GM23248 (cell line): ENCODE data around the gene CDV3. TPM values are rescaled to one million over a fixed set of nuclear protein-coding genes. Genes with fewer than 3 reads are reported as not detected.

ENCODE experiments used
- DNase-seq: peaks from one replicate; pipeline ENCODE4 v3.0.0-alpha.2; 2015
- H2AFZ ChIP-seq: fragments of 200-600 bp; sonication (generic); 2 replicates; pipeline ENCODE4 v1.6.1; 2016; ENCODE audit warnings: antibody characterized with exemption
- H3F3A ChIP-seq: fragments of 200-600 bp; sonication (generic); 2 replicates; pipeline ENCODE4 v1.6.1; 2016; ENCODE audit warnings: mild to moderate bottlenecking, antibody characterized with exemption, mixed run types; ENCODE audit not compliant: insufficient read depth
- H3K27ac ChIP-seq: fragments of 200-600 bp; sonication (generic); 2 replicates; pipeline ENCODE4 v1.5.1; 2016; ENCODE audit warnings: mild to moderate bottlenecking
- H3K27me3 ChIP-seq: fragments of 200-600 bp; sonication (generic); replicated peaks from 2 replicates; pipeline ENCODE4 v1.6.1; 2016; ENCODE audit warnings: mild to moderate bottlenecking; ENCODE audit not compliant: insufficient read depth
- H3K36me3 ChIP-seq: fragments of 200-600 bp; sonication (generic); 2 replicates; pipeline ENCODE4 v1.6.1; 2016; ENCODE audit warnings: low read depth, mild to moderate bottlenecking
- H3K4me1 ChIP-seq: fragments of 200-600 bp; sonication (generic); 2 replicates; pipeline ENCODE4 v1.6.1; 2016; ENCODE audit warnings: mild to moderate bottlenecking; ENCODE audit not compliant: insufficient read depth
- H3K4me2 ChIP-seq: fragments of 200-600 bp; sonication (generic); one replicate; pipeline ENCODE4 v1.6.1; 2016; ENCODE audit warnings: mild to moderate bottlenecking; ENCODE audit not compliant: unreplicated experiment
- H3K4me3 ChIP-seq: fragments of 200-600 bp; sonication (generic); 2 replicates; pipeline ENCODE4 v1.5.1; 2016; ENCODE audit warnings: mild to moderate bottlenecking
- H3K79me2 ChIP-seq: fragments of 200-600 bp; sonication (generic); 2 replicates; pipeline ENCODE4 v1.6.1; 2016; ENCODE audit warnings: mild to moderate bottlenecking; ENCODE audit not compliant: insufficient read depth
- H3K9ac ChIP-seq: fragments of 200-600 bp; sonication (generic); 2 replicates; pipeline ENCODE4 v1.6.1; 2016; ENCODE audit warnings: mild to moderate bottlenecking
- H3K9me2 ChIP-seq: fragments of 200-600 bp; sonication (generic); 2 replicates; pipeline ENCODE4 v1.6.1; 2016; ENCODE audit warnings: mixed run types, mild to moderate bottlenecking, moderate library complexity; ENCODE audit not compliant: insufficient read depth
- H3K9me3 ChIP-seq: fragments of 200-600 bp; sonication (generic); one replicate; pipeline ENCODE4 v1.6.1; 2017; ENCODE audit warnings: low read depth
- H4K20me1 ChIP-seq: fragments of 200-600 bp; sonication (generic); 2 replicates; pipeline ENCODE4 v1.6.0; 2016; ENCODE audit not compliant: insufficient read depth
- EZH2 ChIP-seq: fragments of 200-600 bp; sonication (generic); IDR thresholded peaks from 2 replicates; pipeline ENCODE4 v1.6.1; 2018; ENCODE audit warnings: antibody characterized with exemption, mild to moderate bottlenecking; ENCODE audit not compliant: insufficient read depth, poor library complexity, severe bottlenecking
- EZH2phosphoT487 ChIP-seq: fragments of 200-600 bp; sonication (generic); IDR thresholded peaks from 2 replicates; pipeline ENCODE4 v1.6.1; 2018; ENCODE audit warnings: antibody characterized with exemption, moderate library complexity, mild to moderate bottlenecking, low read depth; ENCODE audit not compliant: insufficient read depth
- WGBS, 2 experiments: methylation state at CpG; one replicate each; pipeline ENCODE4 v1.1.6; 2015 to 2017; ENCODE audit warnings: low lambda C conversion rate in 2 of 2, low coverage in 1 of 2; ENCODE audit errors: missing lambda C conversion rate in 2 of 2; 5-methylcytosine and 5-hydroxymethylcytosine counted together
- in situ Hi-C: fragments of 300-500 bp; cut with MboI; formaldehyde crosslinking; loops from 2 replicates; pipeline ENCODE4 v1.15.0; 2020
- polyA plus RNA-seq: library from polyadenylated mRNA; unstranded; fragments of >200 nt; fragmentation: Nextera tagmentation; extraction: Ambion mirVana; gene quantifications from 2 replicates; pipeline ENCODE4 v1.2.1, GENCODE V29; 2016
- small RNA-seq: library from RNA; depleted of rRNA; stranded (forward); fragments of <200 nt; gene quantifications from one replicate; pipeline ENCODE3, GENCODE V24; 2014; ENCODE audit warnings: low read depth, low replicate concordance
- total RNA-seq: library from RNA; depleted of rRNA; stranded (reverse); fragments of >200 nt; shearing (Covaris generic); gene quantifications from 2 replicates; pipeline ENCODE4 v1.2.3, GENCODE V29; 2014; rRNA removed

Gene CDV3
- total and polyA plus RNA-seq, 2 experiments from 2014 or later = 37.0 to 155 TPM

GRCh38 chr3:133627789-133628188 is 54.3 kb downstream of the CDV3 start:
- Histone ChIP-seq H3K4me2 (no peak overlapping the region), H2AFZ (no peak overlapping the region), H3K4me3 (no peak overlapping the region), H4K20me1 (no peaks in the 10 kb centered on the region), H3K9me3 (no peaks in the 10 kb centered on the region), H3K9ac (no peak overlapping the region), H3K27ac (no peak overlapping the region), H3K4me1 (no peaks in the 10 kb centered on the region), H3F3A (no peaks in the 10 kb centered on the region), H3K27me3 (no peaks in the 10 kb centered on the region), H3K79me2 (0 out of 2 replicates have a peak, but pooled peaks cover 5% of the 10 kb centered on the region), H3K36me3 (peaks cover 58% of the 10 kb centered on the region; the same call in 1 of the 2 replicates), H3K9me2 (no peaks in the 10 kb centered on the region)
- no peak for DNase-seq
- no peak for TF ChIP-seq EZH2phosphoT487
- TF ChIP-seq EZH2 = no peak
- in situ Hi-C loops = no loop called here

- Histone ChIP-seq H4K20me1 (no peaks in the 10 kb centered on the region), H3K4me2 (no peak overlapping the region), H3K27ac (no peak overlapping the region), H3K27me3 (no peaks in the 10 kb centered on the region), H3K9me3 (no peaks in the 10 kb centered on the region), H3F3A (no peaks in the 10 kb centered on the region), H3K79me2 (peaks cover 7% of the 10 kb centered on the region; the same call in 1 of the 2 replicates), H2AFZ (no peak overlapping the region), H3K9me2 (no peaks in the 10 kb centered on the region), H3K4me3 (no peak overlapping the region), H3K36me3 (peaks cover 54% of the 10 kb centered on the region; the same call in 1 of the 2 replicates), H3K9ac (no peak overlapping the region), H3K4me1 (no peaks in the 10 kb centered on the region)
- DNase-seq = no peak
- in situ Hi-C loops = no loop called here
- WGBS, 2 experiments = 97 to 98% methylated on average over 2 of the region's 2 CpGs
- TF ChIP-seq EZH2phosphoT487 = no peak
- no peak for TF ChIP-seq EZH2
Observed at GRCh38 chr3:133629146-133629545, 55.7 kb downstream of the CDV3 start.

GRCh38 chr3:133633439-133633838 is 60.0 kb downstream of the CDV3 start:
- Histone ChIP-seq H2AFZ (no peak overlapping the region), H3K9me2 (no peaks in the 10 kb centered on the region; the same call in 1 of the 2 replicates), H3K36me3 (peaks cover 38% of the 10 kb centered on the region), H4K20me1 (no peaks in the 10 kb centered on the region), H3K27ac (no peak overlapping the region), H3F3A (no peaks in the 10 kb centered on the region), H3K9me3 (no peaks in the 10 kb centered on the region), H3K27me3 (no peaks in the 10 kb centered on the region), H3K4me3 (no peak overlapping the region), H3K9ac (no peak overlapping the region), H3K4me2 (no peak overlapping the region), H3K4me1 (no peaks in the 10 kb centered on the region), H3K79me2 (peaks cover 14% of the 10 kb centered on the region)
- WGBS, 2 experiments = 97 to 99% methylated on average over 4 of the region's 4 CpGs
- TF ChIP-seq EZH2phosphoT487 (no peak), EZH2 (no peak)
- no peak for DNase-seq
- in situ Hi-C loops = no loop called here

Small RNA genes lying within 50 kb of the gene (small RNA-seq; reads per million reads assigned to genes)
- gene AC022296.2 (not detected), gene RF00438 (not detected)

Other genes starting within 250 kb of the CDV3 start
- not detected in 2 replicates for gene BFSP2, start 173.6 kb upstream of the CDV3 start, total RNA-seq
- not detected in 2 replicates for gene BFSP2, start 173.6 kb upstream of the CDV3 start, polyA plus RNA-seq
- 21.0 and 31.0 TPM in 2 replicates for gene TOPBP1, start 88.3 kb downstream of the CDV3 start, total RNA-seq
- gene TOPBP1, start 88.3 kb downstream of the CDV3 start, polyA plus RNA-seq = 8.2 and 9.4 TPM in 2 replicates
- gene TF, start 172.7 kb downstream of the CDV3 start, total RNA-seq = under 0.01 TPM in 1 of 2 replicates, not detected in the other
- 0.05 TPM in 1 of 2 replicates, not detected in the other for gene TF, start 172.7 kb downstream of the CDV3 start, polyA plus RNA-seq
- gene SRPRB, start 232.1 kb downstream of the CDV3 start, total RNA-seq = 82.5 and 110 TPM in 2 replicates
- gene SRPRB, start 232.1 kb downstream of the CDV3 start, polyA plus RNA-seq = 99.4 and 102 TPM in 2 replicates